HG02678 (cell line): ENCODE results near the gene SLC24A1.
A peak's percentile ranks its signal among the peaks of the same experiment; 100 is the strongest.
"Not testable (repeated sequence)": the region's sequence is repeated elsewhere in the genome, so short reads cannot be mapped to it uniquely, and the experiment has no call there.

Experiments
- ATAC-seq: cut with Tn5 transposase; IDR thresholded peaks from one replicate; pipeline ENCODE4 v1.9.1; 2021; ENCODE audit warnings: mild to moderate bottlenecking, moderate library complexity; ENCODE audit not compliant: unreplicated experiment

The SLC24A1 gene

GRCh38 chr15:65615887-65616286 is 5.9 kb upstream of the SLC24A1 start:
- ATAC-seq, result not testable (repeated sequence)

- ATAC-seq, result no peak
These were observed 3.1 kb upstream of the SLC24A1 start for GRCh38 chr15:65618560-65619109.

DNA sequence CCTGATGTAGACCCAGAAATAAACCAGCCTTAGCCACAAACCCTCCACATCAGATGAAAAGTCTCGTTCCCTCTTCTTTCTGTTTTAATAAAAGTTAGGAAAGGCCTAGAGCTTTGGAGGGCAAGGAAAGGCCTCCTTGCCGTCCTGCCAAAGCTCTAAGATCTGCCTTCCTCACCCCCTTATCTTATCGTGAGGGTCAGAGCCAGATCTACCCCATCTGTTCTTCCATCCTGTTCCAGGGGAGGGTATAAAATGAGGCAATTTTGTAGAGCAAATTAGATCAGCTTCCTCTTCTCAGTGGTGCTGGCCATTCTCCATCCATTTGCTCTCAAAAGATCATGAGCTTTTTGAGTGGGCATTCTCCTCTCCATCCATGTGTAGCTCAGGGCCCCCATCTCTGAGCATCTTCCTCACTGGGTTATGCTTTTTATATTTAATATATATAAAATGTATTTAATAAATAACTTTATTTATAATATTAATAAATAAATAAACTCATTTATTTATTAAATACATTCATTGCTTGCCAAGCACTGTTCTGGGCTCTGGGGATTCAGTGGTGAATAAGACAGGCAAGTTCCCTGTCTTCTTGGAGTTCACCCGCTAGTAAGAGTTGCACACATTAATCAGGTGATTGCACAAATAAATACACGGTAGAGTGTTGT is 2.0 kb upstream of the SLC24A1 start:
- no peak for ATAC-seq

- no peak for ATAC-seq
These were observed 905 bp upstream of the SLC24A1 start for GRCh38 chr15:65620833-65621232.

- no peak for ATAC-seq
These were observed 1.4 kb downstream of the SLC24A1 start for GRCh38 chr15:65623103-65623502.

GRCh38 chr15:65626856-65627255 is 5.1 kb downstream of the SLC24A1 start:
- no peak for ATAC-seq

- ATAC-seq, result no peak
These were observed 7.8 kb downstream of the SLC24A1 start for GRCh38 chr15:65629548-65629947.

- ATAC-seq, result peak; percentile 43
These were observed 9.0 kb downstream of the SLC24A1 start for GRCh38 chr15:65630760-65631159.

DNA sequence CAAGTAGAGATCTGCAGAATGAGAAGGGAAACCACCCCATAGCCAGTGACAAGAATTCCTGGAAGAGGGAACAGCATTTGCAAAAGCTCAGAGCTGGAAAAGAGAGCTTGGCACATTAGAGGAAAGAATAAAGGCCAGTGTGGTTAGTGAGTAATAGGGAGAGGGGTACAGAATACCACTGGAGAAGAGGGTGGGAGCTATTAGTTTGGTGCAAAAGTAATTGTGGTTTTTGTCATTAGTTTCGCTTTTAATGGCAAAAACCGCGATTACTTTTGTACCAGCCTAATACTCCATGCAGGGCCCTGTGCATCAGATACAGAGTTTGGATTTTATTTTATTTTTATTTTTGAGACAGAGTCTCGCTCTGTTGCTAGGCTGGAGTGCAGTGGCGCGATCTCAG is 9.8 kb downstream of the SLC24A1 start:
- no peak for ATAC-seq

DNA sequence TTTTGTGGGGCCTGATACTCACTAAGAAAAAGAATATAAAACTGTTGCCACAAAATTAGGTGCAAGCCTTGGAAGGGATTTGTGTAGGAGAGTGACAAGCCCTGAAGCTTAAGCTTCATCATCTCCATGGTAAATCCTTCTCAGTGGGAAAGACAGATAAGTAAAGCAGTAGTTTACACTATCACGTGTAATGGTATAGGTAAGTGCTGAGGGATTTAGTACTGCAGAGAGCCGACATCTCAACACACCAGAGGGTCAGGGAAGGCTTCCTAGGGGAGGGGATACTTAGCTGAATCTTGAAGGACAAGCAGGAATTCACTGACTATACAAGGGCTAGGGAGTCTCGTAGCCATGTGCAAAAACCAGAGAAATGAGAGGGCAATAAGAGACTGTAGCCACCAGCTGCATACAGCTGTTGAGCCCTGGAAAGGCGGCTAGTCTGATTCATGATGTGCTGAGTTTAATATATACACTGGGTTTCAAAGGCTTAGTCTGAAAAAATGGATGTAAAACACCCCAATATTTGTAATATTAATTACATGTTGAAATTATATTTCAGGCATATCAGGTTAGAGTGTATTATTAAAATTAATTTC is 11.1 kb downstream of the SLC24A1 start:
- no peak for ATAC-seq

- ATAC-seq, result no peak
These were observed 12.0 kb downstream of the SLC24A1 start for GRCh38 chr15:65633752-65634151.

DNA sequence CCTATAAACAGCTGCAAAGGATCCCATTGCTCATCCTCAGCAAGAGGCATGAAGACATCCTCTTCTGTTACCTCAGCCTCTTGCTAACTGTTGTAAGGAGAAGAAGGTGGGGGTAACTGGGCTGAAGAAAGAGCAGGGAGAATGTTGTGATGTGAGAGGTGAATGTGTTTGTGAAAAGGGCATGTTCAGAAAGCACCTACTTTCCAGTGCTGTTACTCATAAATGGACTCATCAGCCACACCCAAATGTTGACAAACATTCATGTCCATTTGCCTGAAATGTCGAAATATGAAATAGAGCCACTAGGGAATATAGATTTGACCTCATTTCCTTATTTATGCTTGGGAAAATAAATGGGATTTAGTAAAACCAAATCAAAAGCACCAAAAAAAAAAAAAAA is 12.6 kb downstream of the SLC24A1 start:
- no peak for ATAC-seq

DNA sequence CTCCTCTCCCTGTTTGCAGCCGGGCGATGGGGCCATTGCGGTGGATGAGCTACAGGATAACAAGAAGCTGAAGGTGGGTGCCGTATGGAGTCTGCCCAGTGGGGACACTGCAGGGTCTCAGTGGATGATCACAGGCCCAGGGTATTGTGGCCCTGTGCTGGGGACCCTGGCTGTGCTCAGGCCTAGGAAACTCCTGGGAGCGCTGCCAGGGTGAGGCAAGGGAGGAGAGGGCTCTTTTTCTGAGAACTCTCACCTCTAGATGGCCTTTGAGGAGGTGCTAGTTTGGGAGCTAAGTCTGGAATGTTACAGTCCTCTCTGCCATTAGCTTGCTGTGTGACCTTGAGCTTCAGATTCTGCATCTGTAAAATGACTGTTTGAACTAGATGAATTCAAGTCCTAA is 16.4 kb downstream of the SLC24A1 start:
- ATAC-seq, result no peak

GRCh38 chr15:65638681-65639089 is 16.9 kb downstream of the SLC24A1 start:
- ATAC-seq, result no peak

GRCh38 chr15:65639509-65639908 is 17.8 kb downstream of the SLC24A1 start:
- no peak for ATAC-seq

- ATAC-seq, result no peak
These were observed 20.2 kb downstream of the SLC24A1 start for GRCh38 chr15:65641768-65642475.

DNA sequence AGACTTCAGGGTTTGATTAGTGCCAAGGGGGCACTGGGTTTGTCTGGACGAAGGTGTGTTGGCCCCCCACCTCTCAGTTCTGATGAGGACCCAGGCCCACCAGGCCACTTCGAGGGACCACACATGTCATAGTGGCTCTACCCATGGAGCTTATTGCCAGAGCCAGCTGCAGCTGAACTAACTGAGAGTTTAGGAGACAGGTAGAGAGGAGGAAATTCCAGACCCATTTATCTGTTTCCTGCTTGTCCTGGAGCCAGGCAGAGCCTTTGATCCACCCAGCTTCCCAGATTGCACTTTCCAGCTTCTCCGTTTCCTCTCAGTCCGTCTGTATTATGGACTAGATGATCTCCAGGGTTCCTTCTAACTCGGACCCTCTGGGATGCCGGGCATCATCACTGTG is 20.9 kb downstream of the SLC24A1 start:
- ATAC-seq, result no peak

DNA sequence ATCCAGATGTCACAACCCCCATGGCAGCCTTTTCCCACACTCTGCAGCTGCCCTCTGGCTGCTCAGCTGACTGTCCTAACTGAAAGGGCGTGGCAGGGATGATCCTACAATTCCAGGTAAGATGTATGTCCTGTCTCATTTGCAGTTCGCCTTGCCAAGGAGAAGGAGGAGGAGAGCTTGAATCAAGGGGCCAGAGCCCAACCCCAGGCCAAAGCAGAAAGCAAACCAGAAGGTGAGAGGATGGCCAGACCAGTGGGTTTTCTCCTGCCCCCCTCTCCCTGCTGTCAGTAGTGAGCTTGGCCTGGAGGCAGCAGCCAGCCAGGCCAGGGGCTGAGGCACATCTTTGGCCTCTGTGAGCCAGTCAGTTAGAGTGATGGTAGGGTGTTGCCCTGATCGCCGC is 22.5 kb downstream of the SLC24A1 start:
- no peak for ATAC-seq

GRCh38 chr15:65645392-65645791 is 23.7 kb downstream of the SLC24A1 start:
- ATAC-seq, result no peak

- ATAC-seq, result no peak
These were observed 24.7 kb downstream of the SLC24A1 start for GRCh38 chr15:65646486-65646885.

GRCh38 chr15:65650312-65651041 is 28.7 kb downstream of the SLC24A1 start:
- no peak for ATAC-seq

DNA sequence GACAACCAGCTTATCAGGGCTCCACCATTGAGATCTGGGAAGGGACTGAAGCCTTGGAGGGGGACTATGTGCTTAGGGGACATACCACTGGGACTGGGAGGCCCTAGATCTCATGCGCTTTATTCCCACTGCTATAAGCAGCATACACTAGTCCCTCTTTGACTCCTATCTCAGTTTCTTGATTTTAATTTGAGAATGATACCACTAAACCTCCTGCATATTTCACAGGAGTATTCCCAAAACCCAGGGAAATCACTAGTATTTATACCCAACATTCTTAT is 29.2 kb downstream of the SLC24A1 start:
- ATAC-seq, result no peak
